Omental fat pad (tissue), 4 donors: Measurements from ENCODE around the gene ZNF683. TPM values are rescaled to one million over a fixed set of nuclear protein-coding genes. Genes with fewer than 3 reads are reported as not detected.
"Not testable (repeated sequence)": the region's sequence is repeated elsewhere in the genome, so short reads cannot be mapped to it uniquely, and the experiment has no call there.

ENCODE experiments used
- ATAC-seq: fragments of 150-250 bp; one replicate; pipeline ENCODE4 v1.9.1; 2016; ENCODE audit warnings: mild to moderate bottlenecking, moderate library complexity; ENCODE audit not compliant: low FRiP score
- DNase-seq: peaks from one replicate; pipeline ENCODE4 v3.0.0-alpha.2; 2019; ENCODE audit warnings: low spot score
- CTCF ChIP-seq, 3 donors: fragments of 450-650 bp; IDR thresholded peaks; one replicate each; pipeline ENCODE4 v1.5.1; 2016 to 2017; ENCODE audit warnings: antibody characterized with exemption in 3 of 3, mild to moderate bottlenecking in 3 of 3, moderate library complexity in 2 of 3
- total RNA-seq, 4 donors: library from RNA; depleted of rRNA; stranded (reverse); fragments of >200 nt; gene quantifications; one replicate each; pipeline ENCODE4 v1.1.0, GENCODE V29; 2016

Gene ZNF683
- total RNA-seq, 4 donors from 2014 or later: not detected

- no peak for DNase-seq
- ATAC-seq: no peak
- no peak for TF ChIP-seq CTCF (IDR thresholded peaks at IDR 0.05)
Measured at GRCh38 chr1:26384076-26384475, 11.5 kb upstream of the ZNF683 start.

- ATAC-seq (no peak), DNase-seq (no peak)
- no peak for TF ChIP-seq CTCF (IDR thresholded peaks at IDR 0.05)
Measured at GRCh38 chr1:26378879-26379251, 6.3 kb upstream of the ZNF683 start.

- no peak for TF ChIP-seq CTCF (IDR thresholded peaks at IDR 0.05)
- ATAC-seq (peak; percentile 94), DNase-seq (no peak)
Measured at GRCh38 chr1:26378088-26378878, 5.7 kb upstream of the ZNF683 start.

GRCh38 chr1:26376050-26376449, 3.5 kb upstream of the ZNF683 start:
- DNase-seq: no peak
- no peak for TF ChIP-seq CTCF (IDR thresholded peaks at IDR 0.05)
- no peak for ATAC-seq

- ATAC-seq (no peak), DNase-seq (no peak)
- TF ChIP-seq CTCF (IDR thresholded peaks at IDR 0.05): no peak
Measured at GRCh38 chr1:26375081-26375480, 2.5 kb upstream of the ZNF683 start.

GRCh38 chr1:26374361-26374760, 1.8 kb upstream of the ZNF683 start:
- ATAC-seq, DNase-seq: not testable (repeated sequence)

- no peak for TF ChIP-seq CTCF (IDR thresholded peaks at IDR 0.05)
- ATAC-seq: no peak
Measured at GRCh38 chr1:26373789-26374188, 1.2 kb upstream of the ZNF683 start.

More at GRCh38 chr1:26373789-26374188, 1.2 kb upstream of the ZNF683 start:
- no peak for DNase-seq
